Thyroid gland (tissue), 4 donors: Measurements from ENCODE around the gene NOCT. TPM values are rescaled to one million over a fixed set of nuclear protein-coding genes. Genes with fewer than 3 reads are reported as not detected.
"Not testable (repeated sequence)": the region's sequence is repeated elsewhere in the genome, so short reads cannot be mapped to it uniquely, and the experiment has no call there.

Experiments
- DNase-seq, 2 donors: peaks; one replicate each; pipeline ENCODE4 v3.0.0-alpha.2; 2019
- H3K27ac ChIP-seq, 3 donors: fragments of 200-600 bp; sonication (generic); 1 replicate in 2 of 3; 2 replicates in 1 of 3; pipeline ENCODE4 v1.5.1; 2016 to 2019; ENCODE audit warnings: mild to moderate bottlenecking in 1 of 3, moderate library complexity in 1 of 3
- H3K27me3 ChIP-seq: fragments of 200-600 bp; sonication (generic); one replicate; pipeline ENCODE4 v1.5.1; 2019
- H3K36me3 ChIP-seq, 2 donors: fragments of 200-600 bp; sonication (generic); one replicate each; pipeline ENCODE4 v1.5.1; 2016 to 2019
- H3K4me1 ChIP-seq, 2 donors: fragments of 200-600 bp; sonication (generic); one replicate each; pipeline ENCODE4 v1.5.1; 2017 to 2019
- H3K4me3 ChIP-seq, 3 donors: fragments of 200-600 bp; sonication (generic); replicated peaks in 1 of 3; 1 replicate in 2 of 3; 2 replicates in 1 of 3; pipeline ENCODE4 v1.5.1; 2016; ENCODE audit warnings: mild to moderate bottlenecking in 1 of 3
- H3K9me3 ChIP-seq: fragments of 200-600 bp; sonication (generic); one replicate; pipeline ENCODE4 v1.5.1; 2017
- POLR2A ChIP-seq, 2 donors: fragments of 450-650 bp; IDR thresholded peaks; one replicate each; pipeline ENCODE4 v1.6.1; 2017; ENCODE audit warnings: antibody characterized with exemption in 2 of 2, mild to moderate bottlenecking in 2 of 2, moderate library complexity in 1 of 2
- WGBS, 2 donors: methylation state at CpG; one replicate each; pipeline ENCODE4 v1.1.5; 2017; 5-methylcytosine and 5-hydroxymethylcytosine counted together
- intact Hi-C: fragments of 100-400 bp; cut with DNase I; formaldehyde crosslinking; loops from one replicate; pipeline ENCODE4 v1.15.1; 2023
- total RNA-seq, 4 donors: library from RNA; depleted of rRNA; stranded (reverse); fragments of >200 nt; gene quantifications; one replicate each; pipeline ENCODE4 v1.2.3, GENCODE V29; 2016
- TF ChIP-seq, protein P1 (sequence below), 6 experiments: fragments of 200-600 bp in 3 of 6; fragments of 450-650 bp in 3 of 6; sonication (generic) in 3 of 6; IDR thresholded peaks; one replicate each; pipeline ENCODE4 v1.5.1; 2016 to 2019; ENCODE audit warnings: antibody characterized with exemption in 6 of 6, mild to moderate bottlenecking in 2 of 6, inconsistent platforms in 1 of 6, moderate library complexity in 1 of 6

Gene NOCT
- total RNA-seq, 4 donors from 2014 or later = 4.0 to 11.5 (median 6.6) TPM

DNA sequence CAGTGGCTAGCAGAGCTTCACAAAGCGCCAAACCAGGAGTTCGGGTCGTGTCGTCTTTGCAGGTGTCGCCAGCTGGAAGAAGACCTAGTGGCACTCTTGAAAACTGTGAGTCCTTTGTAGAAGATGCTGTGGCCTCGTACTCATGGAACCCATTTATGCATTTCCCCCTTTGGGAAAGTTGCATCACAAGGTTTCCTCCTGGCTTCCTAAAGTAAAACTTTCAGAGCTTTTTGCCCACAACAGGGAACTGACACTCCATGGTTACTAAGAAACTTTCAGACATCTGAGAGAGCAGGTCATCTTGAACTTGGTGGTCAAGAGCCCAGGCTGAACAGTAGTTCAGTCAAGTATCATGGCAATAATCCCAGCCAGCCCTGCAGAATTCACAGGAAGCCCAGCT is 15.9 kb upstream of the NOCT start:
- H3K36me3 ChIP-seq = no peaks in the 10 kb centered on the region
- no peak for TF ChIP-seq POLR2A (IDR thresholded peaks at IDR 0.05)
- TF ChIP-seq, protein P1, sequence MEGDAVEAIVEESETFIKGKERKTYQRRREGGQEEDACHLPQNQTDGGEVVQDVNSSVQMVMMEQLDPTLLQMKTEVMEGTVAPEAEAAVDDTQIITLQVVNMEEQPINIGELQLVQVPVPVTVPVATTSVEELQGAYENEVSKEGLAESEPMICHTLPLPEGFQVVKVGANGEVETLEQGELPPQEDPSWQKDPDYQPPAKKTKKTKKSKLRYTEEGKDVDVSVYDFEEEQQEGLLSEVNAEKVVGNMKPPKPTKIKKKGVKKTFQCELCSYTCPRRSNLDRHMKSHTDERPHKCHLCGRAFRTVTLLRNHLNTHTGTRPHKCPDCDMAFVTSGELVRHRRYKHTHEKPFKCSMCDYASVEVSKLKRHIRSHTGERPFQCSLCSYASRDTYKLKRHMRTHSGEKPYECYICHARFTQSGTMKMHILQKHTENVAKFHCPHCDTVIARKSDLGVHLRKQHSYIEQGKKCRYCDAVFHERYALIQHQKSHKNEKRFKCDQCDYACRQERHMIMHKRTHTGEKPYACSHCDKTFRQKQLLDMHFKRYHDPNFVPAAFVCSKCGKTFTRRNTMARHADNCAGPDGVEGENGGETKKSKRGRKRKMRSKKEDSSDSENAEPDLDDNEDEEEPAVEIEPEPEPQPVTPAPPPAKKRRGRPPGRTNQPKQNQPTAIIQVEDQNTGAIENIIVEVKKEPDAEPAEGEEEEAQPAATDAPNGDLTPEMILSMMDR (IDR thresholded peaks at IDR 0.05) = no peak
- H3K4me1 ChIP-seq = no peaks in the 10 kb centered on the region
- no peaks in the 10 kb centered on the region for H3K27me3 ChIP-seq
- intact Hi-C loops = no loop called here
- no peak overlapping the region for H3K4me3 ChIP-seq
- H3K27ac ChIP-seq = no peak overlapping the region
- no peaks in the 10 kb centered on the region for H3K9me3 ChIP-seq
- WGBS, 2 donors = 76 to 78% methylated on average over 6 of the region's 6 CpGs
- DNase-seq = no peak

DNA sequence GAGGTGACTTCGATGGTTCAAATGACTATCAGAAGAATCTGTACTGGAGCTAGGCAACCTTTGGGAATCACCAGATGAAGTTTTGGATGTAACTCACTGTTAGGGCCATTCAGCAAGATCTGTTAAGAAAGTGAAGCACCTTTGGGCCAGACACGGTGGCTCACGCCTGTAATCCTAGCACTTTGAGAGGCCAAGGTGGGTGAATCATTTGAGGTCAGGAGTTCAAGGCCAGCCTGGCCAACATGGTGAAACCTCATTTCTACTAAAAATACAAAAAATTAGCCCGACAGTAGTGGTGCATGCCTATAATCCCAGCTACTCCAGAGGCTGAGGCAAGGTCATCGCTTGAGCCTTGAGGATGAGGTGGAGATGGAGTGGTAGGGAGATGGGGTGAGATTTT is 15.4 kb upstream of the NOCT start:
- H3K27ac ChIP-seq, intact Hi-C loops, H3K4me1 ChIP-seq, H3K36me3 ChIP-seq, H3K4me3 ChIP-seq, DNase-seq, H3K9me3 ChIP-seq, H3K27me3 ChIP-seq: not testable (repeated sequence)
- WGBS, 2 donors = 94 to 97% methylated on average over 5 of the region's 5 CpGs

DNA sequence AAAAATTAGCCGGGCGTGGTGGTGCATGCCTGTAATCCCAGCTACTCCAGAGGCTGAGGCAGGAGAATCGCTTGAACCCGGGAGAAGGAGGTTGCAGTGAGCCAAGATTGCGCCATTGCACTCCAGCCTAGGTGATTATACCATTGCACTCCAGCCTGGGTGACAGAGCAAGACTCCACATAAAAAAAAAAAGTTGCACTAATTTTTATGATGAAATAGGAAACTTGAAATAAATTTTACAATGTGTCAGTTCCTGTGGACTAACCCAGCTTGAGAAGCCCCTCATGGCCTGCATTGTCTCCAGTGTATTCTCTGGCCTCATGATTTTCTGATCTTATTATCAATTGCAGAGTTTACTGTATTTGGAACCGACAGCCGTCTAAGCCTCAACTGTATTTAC is 14.2 kb upstream of the NOCT start:
- intact Hi-C loops = not testable (repeated sequence)
- 92 to 96% methylated on average over 7 of the region's 7 CpGs for WGBS, 2 donors

DNA sequence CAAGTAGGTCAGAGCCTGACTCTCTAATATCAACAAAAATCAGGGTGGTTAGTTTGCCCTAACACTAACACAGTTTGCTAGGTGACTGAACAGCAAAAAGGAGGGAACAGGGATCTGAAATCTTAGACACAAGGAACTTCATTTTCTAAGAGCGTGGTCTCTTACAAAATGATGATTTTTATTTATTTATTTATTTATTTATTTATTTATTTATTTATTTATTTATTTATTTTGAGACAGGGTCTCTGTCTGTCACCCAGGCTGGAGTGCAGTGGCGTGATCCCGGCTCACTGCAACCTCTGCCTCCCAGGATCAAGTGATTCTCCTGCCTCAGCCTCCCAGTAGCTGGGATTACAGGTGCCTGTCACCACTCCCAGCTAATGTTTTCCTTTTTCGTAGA is 11.9 kb upstream of the NOCT start:
- H3K27me3 ChIP-seq, intact Hi-C loops, H3K36me3 ChIP-seq, H3K9me3 ChIP-seq, H3K4me3 ChIP-seq, DNase-seq, H3K27ac ChIP-seq, H3K4me1 ChIP-seq: not testable (repeated sequence)
- 98 to 100% methylated on average over 4 of the region's 4 CpGs for WGBS, 2 donors

More for the DNA sequence above, 14.2 kb upstream of the NOCT start:
- H3K9me3 ChIP-seq, DNase-seq, H3K36me3 ChIP-seq, H3K4me3 ChIP-seq, H3K27me3 ChIP-seq, H3K4me1 ChIP-seq, H3K27ac ChIP-seq: not testable (repeated sequence)

DNA sequence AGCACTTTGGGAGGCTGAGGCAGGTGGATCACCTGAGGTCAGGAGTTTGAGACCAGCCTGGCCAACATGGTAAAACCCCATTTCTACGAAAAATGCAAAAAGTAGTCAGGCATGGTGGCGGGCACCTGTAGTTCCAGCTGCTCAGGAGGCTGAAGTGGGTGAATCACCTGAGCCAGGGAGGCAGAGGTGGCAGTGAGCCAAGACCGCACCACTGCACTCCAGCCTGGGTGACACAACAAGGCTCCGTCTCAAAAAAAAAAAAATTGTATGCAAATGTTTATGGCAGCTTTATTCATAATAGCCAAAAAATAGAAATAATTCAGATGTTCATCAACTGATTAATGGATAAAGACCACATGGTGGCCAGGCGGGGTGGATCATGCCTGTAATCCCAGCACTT is 9.8 kb upstream of the NOCT start:
- TF ChIP-seq POLR2A (IDR thresholded peaks at IDR 0.05) = no peak
- TF ChIP-seq, protein P1 (IDR thresholded peaks at IDR 0.05) = no peak
- no peaks in the 10 kb centered on the region for H3K9me3 ChIP-seq
- no peaks in the 10 kb centered on the region for H3K36me3 ChIP-seq
- no peak overlapping the region for H3K4me3 ChIP-seq
- H3K4me1 ChIP-seq = peaks cover 5 to 7% of the 10 kb centered on the region in 2 donors
- H3K27me3 ChIP-seq = no peaks in the 10 kb centered on the region
- 85 to 87% methylated on average over 5 of the region's 5 CpGs for WGBS, 2 donors
- H3K27ac ChIP-seq = no peak overlapping the region
- no peak for DNase-seq
- intact Hi-C loops = no loop called here

DNA sequence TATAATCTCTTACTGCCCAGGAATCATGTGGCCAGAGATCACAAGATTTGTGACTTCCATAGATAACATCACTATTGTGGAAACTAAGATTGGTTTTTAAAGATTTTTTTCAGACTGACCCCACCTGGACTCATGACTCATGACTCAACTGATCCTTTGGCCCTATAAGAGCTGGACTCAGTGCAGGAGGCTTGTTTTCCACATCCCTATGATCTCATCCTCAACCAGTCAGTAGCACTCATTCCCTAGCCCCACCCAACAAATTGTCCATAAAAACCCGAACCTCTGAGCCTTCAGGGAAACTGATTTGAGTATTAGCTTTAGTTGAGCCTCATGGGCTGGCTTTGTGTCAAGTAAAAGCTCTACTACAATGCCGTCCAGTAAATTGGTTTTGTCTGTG is 7.9 kb upstream of the NOCT start:
- Histone ChIP-seq H3K4me3 (no peak overlapping the region), H3K27ac (no peak overlapping the region), H3K27me3 (no peaks in the 10 kb centered on the region), H3K4me1 (peaks cover 5 to 7% of the 10 kb centered on the region in 2 donors), H3K36me3 (no peaks in the 10 kb centered on the region), H3K9me3 (no peaks in the 10 kb centered on the region)
- 90 to 98% methylated on average over 2 of the region's 2 CpGs for WGBS, 2 donors
- TF ChIP-seq, protein P1 (IDR thresholded peaks at IDR 0.05) = no peak
- no peak for TF ChIP-seq POLR2A (IDR thresholded peaks at IDR 0.05)
- intact Hi-C loops = no loop called here
- DNase-seq = no peak

DNA sequence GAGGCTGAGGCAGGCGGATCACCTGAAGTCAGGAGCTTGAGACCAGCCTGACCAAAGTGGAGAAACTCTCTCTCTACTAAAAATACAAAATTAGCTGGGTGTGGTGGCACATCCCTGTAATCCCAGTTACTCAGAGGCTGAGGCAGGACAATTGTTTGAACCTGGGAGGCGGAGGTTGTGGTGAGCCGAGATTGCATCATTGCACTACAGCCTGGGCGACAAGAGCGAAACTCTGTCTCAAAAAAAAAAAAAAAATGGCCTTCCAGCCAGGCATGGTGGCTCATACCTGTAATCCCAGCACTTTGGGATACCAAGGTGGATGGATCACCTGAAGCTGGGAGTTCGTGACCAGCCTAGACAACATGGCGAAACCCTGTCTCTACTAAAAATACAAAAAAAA is 7.3 kb upstream of the NOCT start:
- H3K27ac ChIP-seq, intact Hi-C loops, H3K4me3 ChIP-seq, H3K9me3 ChIP-seq, H3K27me3 ChIP-seq, H3K4me1 ChIP-seq, DNase-seq, H3K36me3 ChIP-seq: not testable (repeated sequence)
- 99% methylated on average over 7 of the region's 7 CpGs for WGBS, 2 donors
